ENCODE measurements around the gene GRID1. TPM values are rescaled to one million over a fixed set of nuclear protein-coding genes. Genes with fewer than 3 reads are reported as not detected.

Gene GRID1
- total RNA-seq, 1 experiment from 2014 or later, result 0.07 TPM

DNA sequence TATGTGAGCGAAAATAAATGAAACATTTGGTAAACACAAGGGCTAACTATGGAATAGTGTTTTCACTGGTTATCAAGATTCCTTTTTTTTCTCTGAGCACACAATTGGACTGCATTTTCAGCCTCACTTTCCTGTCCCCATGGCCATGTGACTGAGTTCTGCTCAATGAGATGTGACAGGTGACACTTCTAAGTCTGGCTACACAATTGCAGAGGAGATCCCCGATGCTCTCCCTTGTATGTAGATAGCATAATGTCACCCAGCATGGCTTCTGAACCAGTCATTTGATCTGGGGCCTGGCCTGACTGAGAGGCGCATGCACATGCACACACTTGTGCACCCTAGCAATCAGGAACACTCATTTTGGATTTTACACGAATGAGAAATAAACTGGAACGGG lies 581.8 kb downstream of the GRID1 start:
- H4K20me1 ChIP-seq (ENCODE audit: insufficient read depth, low read depth, low read length), result no peaks in the 10 kb centered on the region
- H3K27me3 ChIP-seq (ENCODE audit: low read length), result no peaks in the 10 kb centered on the region

DNA sequence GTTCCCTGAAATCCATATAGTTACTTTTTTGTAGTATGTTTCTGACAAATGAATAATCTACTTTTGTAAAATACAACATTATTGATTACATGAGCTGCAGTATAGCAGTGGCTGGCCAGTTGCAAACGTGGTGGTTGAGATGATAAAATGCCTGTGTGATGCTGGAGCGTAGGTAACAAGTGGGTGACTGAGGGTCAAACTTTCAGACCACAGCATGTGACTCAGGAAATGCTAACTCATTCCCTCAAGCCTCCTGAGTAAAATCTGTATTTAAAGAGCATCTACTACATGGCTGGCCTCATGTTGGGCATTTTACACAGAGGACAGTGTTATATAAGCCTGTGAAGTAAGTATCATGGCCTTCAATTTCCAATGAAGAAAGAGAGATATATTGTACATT lies 585.2 kb downstream of the GRID1 start:
- Histone ChIP-seq H3K79me2 (ENCODE audit: low read length) (no peaks in the 10 kb centered on the region), H3K27me3 (ENCODE audit: low read length) (no peaks in the 10 kb centered on the region), H3K9me3 (ENCODE audit: low read length) (no peaks in the 10 kb centered on the region), H3K36me3 (ENCODE audit: insufficient read depth, low read length) (no peaks in the 10 kb centered on the region), H3K9me2 (replicated peaks; ENCODE audit: insufficient read depth, low read length) (no peaks in the 10 kb centered on the region), H3K4me1 (ENCODE audit: low read length) (peaks cover 2% of the 10 kb centered on the region), H3K9ac (ENCODE audit: low read length) (no peak overlapping the region), H3K4me3 (ENCODE audit: low read length) (no peak overlapping the region), H4K20me1 (ENCODE audit: insufficient read depth, low read depth, low read length) (no peaks in the 10 kb centered on the region), H3K27ac (ENCODE audit: low read length) (no peak overlapping the region), H3K4me2 (ENCODE audit: low read depth, low read length, poor library complexity, severe bottlenecking) (no peak overlapping the region), H2AFZ (ENCODE audit: low read length) (no peak overlapping the region)
- no peak for DNase-seq

More for the DNA sequence above, 581.8 kb downstream of the GRID1 start:
- H3K36me3 ChIP-seq (ENCODE audit: insufficient read depth, low read length), result no peaks in the 10 kb centered on the region
- no peak overlapping the region for H3K27ac ChIP-seq (ENCODE audit: low read length)
- H3K79me2 ChIP-seq (ENCODE audit: low read length), result no peaks in the 10 kb centered on the region
- H2AFZ ChIP-seq (ENCODE audit: low read length), result no peak overlapping the region
- no peak overlapping the region for H3K4me2 ChIP-seq (ENCODE audit: low read depth, low read length, poor library complexity, severe bottlenecking)
- no peaks in the 10 kb centered on the region for H3K9me2 ChIP-seq (replicated peaks; ENCODE audit: insufficient read depth, low read length)
- H3K4me3 ChIP-seq (ENCODE audit: low read length), result no peak overlapping the region
- DNase-seq, result no peak
- no peaks in the 10 kb centered on the region for H3K9me3 ChIP-seq (ENCODE audit: low read length)
- H3K4me1 ChIP-seq (ENCODE audit: low read length), result peaks cover 8% of the 10 kb centered on the region
- H3K9ac ChIP-seq (ENCODE audit: low read length), result no peak overlapping the region

DNA sequence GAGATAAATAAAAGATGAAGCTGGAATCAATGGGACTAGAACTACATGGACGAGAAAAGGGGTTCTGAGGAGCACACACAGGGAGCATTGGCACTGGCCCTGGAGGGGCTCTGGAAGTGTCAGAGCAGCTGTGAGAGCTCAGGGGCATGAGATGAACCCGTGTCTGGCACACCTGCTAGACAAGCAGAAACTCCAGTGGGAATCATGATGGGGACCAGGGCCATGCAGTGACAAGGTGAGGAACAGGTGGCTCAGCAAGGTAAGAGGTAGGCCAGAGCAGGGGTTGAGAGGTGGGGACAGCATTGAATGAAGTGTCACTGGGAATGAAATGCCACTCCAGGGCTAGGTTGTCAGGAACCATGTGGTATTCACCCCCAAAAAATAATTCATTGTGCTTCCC lies 588.5 kb downstream of the GRID1 start:
- no peak overlapping the region for H3K9ac ChIP-seq (ENCODE audit: low read length)

DNA sequence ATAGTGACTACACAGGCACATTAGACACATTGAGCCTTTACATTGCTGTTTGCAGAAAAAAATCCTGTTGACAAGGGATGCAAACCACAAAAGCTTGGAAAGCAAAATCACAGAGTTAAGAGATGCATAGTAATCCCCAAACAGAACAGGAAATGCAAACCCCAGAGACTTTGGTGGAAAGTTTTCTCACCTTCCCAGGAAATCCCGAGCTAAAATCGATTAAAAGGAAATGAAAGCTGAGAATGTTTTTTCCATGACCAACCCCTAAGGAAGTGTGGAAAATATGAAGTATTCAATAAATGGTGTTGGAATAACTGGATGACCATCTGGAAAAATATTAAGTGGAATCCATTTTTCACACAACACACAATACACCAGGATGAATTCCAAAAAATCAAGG lies 598.7 kb downstream of the GRID1 start:
- no peaks in the 10 kb centered on the region for H3K9me3 ChIP-seq (ENCODE audit: low read length)

More for the DNA sequence above, 588.5 kb downstream of the GRID1 start:
- Histone ChIP-seq H3K27me3 (ENCODE audit: low read length) (no peaks in the 10 kb centered on the region), H2AFZ (ENCODE audit: low read length) (no peak overlapping the region), H3K79me2 (ENCODE audit: low read length) (no peaks in the 10 kb centered on the region), H3K36me3 (ENCODE audit: insufficient read depth, low read length) (no peaks in the 10 kb centered on the region), H3K9me3 (ENCODE audit: low read length) (no peaks in the 10 kb centered on the region), H3K4me1 (ENCODE audit: low read length) (no peaks in the 10 kb centered on the region), H4K20me1 (ENCODE audit: insufficient read depth, low read depth, low read length) (no peaks in the 10 kb centered on the region), H3K9me2 (replicated peaks; ENCODE audit: insufficient read depth, low read length) (no peaks in the 10 kb centered on the region), H3K4me3 (ENCODE audit: low read length) (no peak overlapping the region), H3K4me2 (ENCODE audit: low read depth, low read length, poor library complexity, severe bottlenecking) (no peak overlapping the region), H3K27ac (ENCODE audit: low read length) (no peak overlapping the region)
- DNase-seq, result no peak

DNA sequence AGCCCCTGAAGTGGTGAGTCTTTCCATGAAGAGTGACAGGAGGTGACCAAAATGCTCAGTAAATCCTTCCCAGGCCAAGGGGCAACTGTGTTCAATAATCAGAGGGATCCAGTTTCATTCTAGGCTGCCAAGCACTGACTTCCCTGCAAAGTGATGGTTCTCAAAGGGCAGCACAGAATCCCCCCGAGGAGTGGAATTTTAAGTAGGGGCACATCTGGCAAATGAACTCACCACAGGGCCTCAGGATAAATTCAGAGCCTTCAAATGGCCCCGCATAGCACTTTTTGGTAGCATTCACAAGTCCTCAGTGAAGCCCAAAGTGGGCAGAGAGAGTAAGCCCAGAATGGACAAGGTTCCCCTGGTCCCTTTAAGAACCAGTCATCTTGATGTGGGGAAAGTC lies 602.5 kb downstream of the GRID1 start:
- no peaks in the 10 kb centered on the region for H3K4me1 ChIP-seq (ENCODE audit: low read length)
- no peak overlapping the region for H3K4me2 ChIP-seq (ENCODE audit: low read depth, low read length, poor library complexity, severe bottlenecking)
- H3K4me3 ChIP-seq (ENCODE audit: low read length), result no peak overlapping the region
- no peaks in the 10 kb centered on the region for H3K36me3 ChIP-seq (ENCODE audit: insufficient read depth, low read length)
- H2AFZ ChIP-seq (ENCODE audit: low read length), result no peak overlapping the region
- no peak overlapping the region for H3K9ac ChIP-seq (ENCODE audit: low read length)
- no peaks in the 10 kb centered on the region for H4K20me1 ChIP-seq (ENCODE audit: insufficient read depth, low read depth, low read length)
- H3K27ac ChIP-seq (ENCODE audit: low read length), result no peak overlapping the region
- no peak for DNase-seq
- no peaks in the 10 kb centered on the region for H3K27me3 ChIP-seq (ENCODE audit: low read length)
- H3K9me3 ChIP-seq (ENCODE audit: low read length), result no peaks in the 10 kb centered on the region
- no peaks in the 10 kb centered on the region for H3K79me2 ChIP-seq (ENCODE audit: low read length)
- H3K9me2 ChIP-seq (replicated peaks; ENCODE audit: insufficient read depth, low read length), result no peaks in the 10 kb centered on the region

More for the DNA sequence above, 598.7 kb downstream of the GRID1 start:
- no peaks in the 10 kb centered on the region for H3K27me3 ChIP-seq (ENCODE audit: low read length)
- H3K27ac ChIP-seq (ENCODE audit: low read length), result no peak overlapping the region
- H3K4me3 ChIP-seq (ENCODE audit: low read length), result no peak overlapping the region
- no peak overlapping the region for H3K9ac ChIP-seq (ENCODE audit: low read length)
- no peaks in the 10 kb centered on the region for H4K20me1 ChIP-seq (ENCODE audit: insufficient read depth, low read depth, low read length)
- no peaks in the 10 kb centered on the region for H3K36me3 ChIP-seq (ENCODE audit: insufficient read depth, low read length)
- no peak for DNase-seq
- no peak overlapping the region for H2AFZ ChIP-seq (ENCODE audit: low read length)
- no peak overlapping the region for H3K4me2 ChIP-seq (ENCODE audit: low read depth, low read length, poor library complexity, severe bottlenecking)
- no peaks in the 10 kb centered on the region for H3K4me1 ChIP-seq (ENCODE audit: low read length)
- no peaks in the 10 kb centered on the region for H3K79me2 ChIP-seq (ENCODE audit: low read length)
- no peaks in the 10 kb centered on the region for H3K9me2 ChIP-seq (replicated peaks; ENCODE audit: insufficient read depth, low read length)

DNA sequence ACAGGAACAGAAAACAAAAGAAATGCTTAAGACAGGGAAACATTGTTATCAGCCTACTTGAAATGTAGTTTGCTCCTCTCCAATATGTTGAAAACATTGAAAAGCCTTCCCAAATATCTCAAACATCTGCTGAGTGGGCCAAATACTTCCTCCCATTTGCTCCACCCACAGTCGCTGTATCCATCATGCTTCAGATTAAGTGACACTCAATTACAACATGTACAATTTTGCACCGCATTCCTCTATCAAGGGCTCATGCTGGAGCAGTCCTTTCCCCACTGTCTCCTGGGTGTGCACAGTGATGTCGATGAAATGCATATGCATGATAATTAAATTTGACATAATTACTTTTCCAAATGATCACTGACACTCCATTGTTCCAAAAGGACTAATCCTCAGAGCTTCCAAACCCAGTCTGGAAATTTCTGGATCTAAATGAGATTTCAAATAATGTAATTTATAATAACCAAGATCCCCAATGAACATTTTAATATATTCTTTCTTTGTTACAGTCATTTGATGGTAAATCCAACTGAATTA lies 604.6 kb downstream of the GRID1 start:
- H3K79me2 ChIP-seq (ENCODE audit: low read length), result no peaks in the 10 kb centered on the region
- H2AFZ ChIP-seq (ENCODE audit: low read length), result no peak overlapping the region
- no peak overlapping the region for H3K4me2 ChIP-seq (ENCODE audit: low read depth, low read length, poor library complexity, severe bottlenecking)
- H3K9me2 ChIP-seq (replicated peaks; ENCODE audit: insufficient read depth, low read length), result no peaks in the 10 kb centered on the region
- no peaks in the 10 kb centered on the region for H4K20me1 ChIP-seq (ENCODE audit: insufficient read depth, low read depth, low read length)
- H3K36me3 ChIP-seq (ENCODE audit: insufficient read depth, low read length), result no peaks in the 10 kb centered on the region
- no peak overlapping the region for H3K9ac ChIP-seq (ENCODE audit: low read length)
- no peak for DNase-seq
- no peak overlapping the region for H3K4me3 ChIP-seq (ENCODE audit: low read length)
- H3K4me1 ChIP-seq (ENCODE audit: low read length), result no peaks in the 10 kb centered on the region
- no peaks in the 10 kb centered on the region for H3K27me3 ChIP-seq (ENCODE audit: low read length)
- no peak overlapping the region for H3K27ac ChIP-seq (ENCODE audit: low read length)
- no peaks in the 10 kb centered on the region for H3K9me3 ChIP-seq (ENCODE audit: low read length)

DNA sequence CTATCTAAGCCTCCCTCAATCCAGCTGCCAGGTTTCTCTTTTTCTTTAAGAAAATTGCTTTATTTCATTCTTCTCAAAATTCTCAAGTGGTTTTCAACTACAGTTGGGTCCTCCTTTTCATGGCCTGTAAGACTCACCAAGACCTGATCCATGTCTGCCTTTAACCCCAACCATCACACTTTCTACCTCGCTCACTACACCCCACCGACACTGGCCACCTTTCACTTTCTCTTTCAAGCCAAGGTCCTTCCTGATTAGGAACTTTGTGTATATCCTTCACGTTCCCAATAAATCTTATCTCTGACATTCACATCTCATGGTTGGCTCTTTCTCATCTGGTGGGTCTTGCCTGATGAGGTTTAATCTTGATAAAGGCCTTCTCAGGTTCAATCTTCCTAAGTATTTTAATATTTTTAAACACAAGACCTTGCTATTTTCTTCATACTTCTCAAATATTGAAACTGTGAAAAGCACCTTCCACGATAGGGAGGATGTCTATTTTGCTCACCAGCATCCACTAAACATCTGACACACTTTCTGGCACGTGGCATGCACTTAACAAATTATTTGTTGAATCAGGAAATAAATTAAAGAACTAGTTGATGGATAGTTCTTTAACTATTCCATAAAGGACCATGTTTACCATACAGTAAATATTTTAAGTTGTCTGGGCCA lies 624.8 kb downstream of the GRID1 start:
- H4K20me1 ChIP-seq (ENCODE audit: insufficient read depth, low read depth, low read length), result no peaks in the 10 kb centered on the region
- no peaks in the 10 kb centered on the region for H3K79me2 ChIP-seq (ENCODE audit: low read length)
- H3K9me2 ChIP-seq (replicated peaks; ENCODE audit: insufficient read depth, low read length), result no peaks in the 10 kb centered on the region
- H3K9ac ChIP-seq (ENCODE audit: low read length), result no peak overlapping the region
- no peak overlapping the region for H3K4me2 ChIP-seq (ENCODE audit: low read depth, low read length, poor library complexity, severe bottlenecking)
- no peak overlapping the region for H3K4me3 ChIP-seq (ENCODE audit: low read length)
- H3K36me3 ChIP-seq (ENCODE audit: insufficient read depth, low read length), result no peaks in the 10 kb centered on the region
- H3K27ac ChIP-seq (ENCODE audit: low read length), result no peak overlapping the region
- no peak for DNase-seq
- H2AFZ ChIP-seq (ENCODE audit: low read length), result no peak overlapping the region
- no peaks in the 10 kb centered on the region for H3K27me3 ChIP-seq (ENCODE audit: low read length)
- H3K9me3 ChIP-seq (ENCODE audit: low read length), result no peaks in the 10 kb centered on the region
- H3K4me1 ChIP-seq (ENCODE audit: low read length), result no peaks in the 10 kb centered on the region

DNA sequence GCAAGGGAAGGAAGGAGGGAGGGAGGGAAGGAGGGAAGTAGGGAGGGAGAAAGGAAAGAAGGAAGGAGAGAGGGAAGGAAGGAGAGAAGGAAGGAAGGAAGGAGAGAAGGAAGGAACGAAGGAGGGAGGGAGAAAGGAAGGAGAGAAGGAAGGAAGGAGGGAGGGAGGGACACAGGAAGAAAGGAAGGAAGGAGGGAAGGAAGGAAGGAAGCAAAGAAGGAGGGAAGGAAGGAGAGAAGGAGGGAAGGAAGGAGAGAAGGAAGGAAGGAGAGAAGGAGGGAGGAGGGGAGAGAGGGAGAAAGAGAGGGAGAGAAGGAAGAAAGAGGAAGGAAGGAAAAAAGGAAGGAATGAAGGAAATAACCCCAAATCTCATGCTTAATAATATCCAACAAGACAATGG lies 630.6 kb downstream of the GRID1 start:
- Histone ChIP-seq H3K4me2 (ENCODE audit: low read depth, low read length, poor library complexity, severe bottlenecking) (no peak overlapping the region), H3K4me3 (ENCODE audit: low read length) (no peak overlapping the region), H3K79me2 (ENCODE audit: low read length) (no peaks in the 10 kb centered on the region), H3K4me1 (ENCODE audit: low read length) (no peaks in the 10 kb centered on the region), H3K36me3 (ENCODE audit: insufficient read depth, low read length) (no peaks in the 10 kb centered on the region), H3K27me3 (ENCODE audit: low read length) (no peaks in the 10 kb centered on the region), H2AFZ (ENCODE audit: low read length) (no peak overlapping the region), H3K27ac (ENCODE audit: low read length) (no peak overlapping the region), H4K20me1 (ENCODE audit: insufficient read depth, low read depth, low read length) (no peaks in the 10 kb centered on the region), H3K9me3 (ENCODE audit: low read length) (no peaks in the 10 kb centered on the region), H3K9ac (ENCODE audit: low read length) (no peak overlapping the region), H3K9me2 (replicated peaks; ENCODE audit: insufficient read depth, low read length) (no peaks in the 10 kb centered on the region)
- no peak for DNase-seq

Measured in Karpas-422 (cell line).